ACC112 (cell line): Measurements from ENCODE around the gene GNAL.
"Not testable (repeated sequence)": the region's sequence is repeated elsewhere in the genome, so short reads cannot be mapped to it uniquely, and the experiment has no call there.

Experiments
- H2AFZ ChIP-seq: fragments of 200-600 bp; sonication (generic); one replicate; pipeline ENCODE4 v1.6.0; 2017; ENCODE audit warnings: antibody characterized with exemption, low read length; ENCODE audit not compliant: unreplicated experiment
- H3K27ac ChIP-seq: fragments of 200-600 bp; sonication (generic); 2 replicates; pipeline ENCODE4 v1.5.1; 2014; ENCODE audit warnings: low read depth, mild to moderate bottlenecking, antibody characterized with exemption, low read length, moderate library complexity
- H3K27me3 ChIP-seq: fragments of 200-600 bp; sonication (generic); 2 replicates; pipeline ENCODE4 v1.6.1; 2014; ENCODE audit warnings: mild to moderate bottlenecking, antibody characterized with exemption, low read length, moderate library complexity, mixed read lengths; ENCODE audit not compliant: insufficient read depth
- H3K36me3 ChIP-seq: fragments of 200-600 bp; sonication (generic); 2 replicates; pipeline ENCODE4 v1.6.1; 2016; ENCODE audit warnings: mild to moderate bottlenecking, antibody characterized with exemption, low read length, moderate library complexity, mixed read lengths; ENCODE audit not compliant: insufficient read depth
- H3K4me1 ChIP-seq: fragments of 200-600 bp; sonication (generic); one replicate; pipeline ENCODE4 v1.6.1; 2016; ENCODE audit warnings: low read length, mixed read lengths; ENCODE audit not compliant: insufficient read depth, unreplicated experiment, control insufficient read depth
- H3K4me3 ChIP-seq: fragments of 200-600 bp; sonication (generic); 2 replicates; pipeline ENCODE4 v1.5.1; 2014; ENCODE audit warnings: mild to moderate bottlenecking, low read depth, low read length
- H3K79me2 ChIP-seq: fragments of 200-600 bp; sonication (generic); one replicate; pipeline ENCODE4 v1.6.0; 2016; ENCODE audit warnings: low read length; ENCODE audit not compliant: control insufficient read depth, unreplicated experiment, insufficient read depth

The GNAL gene

GRCh38 chr18:11689669-11690565 lies 853 bp downstream of the GNAL start:
- Histone ChIP-seq H3K27me3 (peaks cover 34% of the 10 kb centered on the region), H3K27ac (no peak overlapping the region), H3K79me2 (no peaks in the 10 kb centered on the region), H3K36me3 (no peaks in the 10 kb centered on the region), H3K4me1 (no peaks in the 10 kb centered on the region), H2AFZ (peak overlapping the region; percentile 91), H3K4me3 (peak overlapping the region; percentile 76)

- H3K27me3 ChIP-seq = peaks cover 40% of the 10 kb centered on the region
- H3K27ac ChIP-seq, H3K4me1 ChIP-seq, H2AFZ ChIP-seq, H3K79me2 ChIP-seq, H3K36me3 ChIP-seq, H3K4me3 ChIP-seq: not testable (repeated sequence)
These were observed 1.6 kb downstream of the GNAL start for GRCh38 chr18:11690660-11691059.

- H2AFZ ChIP-seq = no peak overlapping the region
- no peaks in the 10 kb centered on the region for H3K79me2 ChIP-seq
- H3K27ac ChIP-seq = no peak overlapping the region
- H3K4me1 ChIP-seq = no peaks in the 10 kb centered on the region
- peaks cover 29% of the 10 kb centered on the region for H3K27me3 ChIP-seq
- H3K4me3 ChIP-seq = no peak overlapping the region
- H3K36me3 ChIP-seq = no peaks in the 10 kb centered on the region
These were observed 6.7 kb downstream of the GNAL start for GRCh38 chr18:11695736-11696135.

- Histone ChIP-seq H3K36me3 (no peaks in the 10 kb centered on the region), H3K27ac (no peak overlapping the region), H3K79me2 (no peaks in the 10 kb centered on the region), H3K4me1 (no peaks in the 10 kb centered on the region), H3K27me3 (peaks cover 32% of the 10 kb centered on the region), H3K4me3 (no peak overlapping the region), H2AFZ (no peak overlapping the region)
These were observed 7.4 kb downstream of the GNAL start for GRCh38 chr18:11696451-11696850.

- no peaks in the 10 kb centered on the region for H3K4me1 ChIP-seq
- H3K4me3 ChIP-seq = no peak overlapping the region
- peaks cover 16% of the 10 kb centered on the region for H3K27me3 ChIP-seq
- no peak overlapping the region for H2AFZ ChIP-seq
- no peaks in the 10 kb centered on the region for H3K79me2 ChIP-seq
- H3K27ac ChIP-seq = no peak overlapping the region
- H3K36me3 ChIP-seq = no peaks in the 10 kb centered on the region
These were observed 11.8 kb downstream of the GNAL start for GRCh38 chr18:11700876-11701275.

- peaks cover 68% of the 10 kb centered on the region for H3K27me3 ChIP-seq
- H3K27ac ChIP-seq = no peak overlapping the region
- no peaks in the 10 kb centered on the region for H3K79me2 ChIP-seq
- H3K4me1 ChIP-seq = no peaks in the 10 kb centered on the region
- no peak overlapping the region for H2AFZ ChIP-seq
- H3K4me3 ChIP-seq = no peak overlapping the region
- H3K36me3 ChIP-seq = no peaks in the 10 kb centered on the region
These were observed 21.5 kb downstream of the GNAL start for GRCh38 chr18:11710578-11710977.

- peaks cover 52% of the 10 kb centered on the region for H3K27me3 ChIP-seq
- no peaks in the 10 kb centered on the region for H3K36me3 ChIP-seq
- no peak overlapping the region for H2AFZ ChIP-seq
- H3K4me3 ChIP-seq = no peak overlapping the region
- no peak overlapping the region for H3K27ac ChIP-seq
- no peaks in the 10 kb centered on the region for H3K4me1 ChIP-seq
- no peaks in the 10 kb centered on the region for H3K79me2 ChIP-seq
These were observed 24.7 kb downstream of the GNAL start for GRCh38 chr18:11713756-11714155.

GRCh38 chr18:11714244-11714918 lies 25.3 kb downstream of the GNAL start:
- no peak overlapping the region for H3K27ac ChIP-seq
- no peaks in the 10 kb centered on the region for H3K36me3 ChIP-seq
- no peak overlapping the region for H2AFZ ChIP-seq
- H3K27me3 ChIP-seq = peaks cover 51% of the 10 kb centered on the region
- H3K79me2 ChIP-seq = no peaks in the 10 kb centered on the region
- no peak overlapping the region for H3K4me3 ChIP-seq
- no peaks in the 10 kb centered on the region for H3K4me1 ChIP-seq

- H3K4me3 ChIP-seq, H3K4me1 ChIP-seq, H3K79me2 ChIP-seq, H3K27ac ChIP-seq, H2AFZ ChIP-seq, H3K36me3 ChIP-seq: not testable (repeated sequence)
- peaks cover 31% of the 10 kb centered on the region for H3K27me3 ChIP-seq
These were observed 27.8 kb downstream of the GNAL start for GRCh38 chr18:11716767-11717315.

GRCh38 chr18:11719050-11719449 lies 30.0 kb downstream of the GNAL start:
- no peak overlapping the region for H3K27ac ChIP-seq
- no peaks in the 10 kb centered on the region for H3K36me3 ChIP-seq
- no peaks in the 10 kb centered on the region for H3K4me1 ChIP-seq
- H3K4me3 ChIP-seq = no peak overlapping the region
- H2AFZ ChIP-seq = no peak overlapping the region
- H3K27me3 ChIP-seq = peaks cover 12% of the 10 kb centered on the region; the same call in 1 of the 2 replicates
- H3K79me2 ChIP-seq = no peaks in the 10 kb centered on the region
